Upper lobe of left lung (tissue), 6 donors: ENCODE data around the gene RABL2A. TPM values are rescaled to one million over a fixed set of nuclear protein-coding genes. Genes with fewer than 3 reads are reported as not detected.

Source experiments
- ATAC-seq, 2 donors: fragments of 200-7000 bp; cut with Tn5 transposase; one replicate each; pipeline ENCODE4 v1.9.1; 2022; ENCODE audit warnings: mild to moderate bottlenecking in 2 of 2, moderate library complexity in 2 of 2; ENCODE audit not compliant: low FRiP score in 2 of 2
- DNase-seq, 2 donors: peaks; one replicate each; pipeline ENCODE4 v3.0.0-alpha.2; 2019 to 2020
- H3K27ac ChIP-seq, 4 donors: fragments of 200-600 bp; sonication (generic); one replicate each; pipeline ENCODE4 v1.5.1; 2016 to 2019
- H3K27me3 ChIP-seq, 4 donors: fragments of 200-600 bp; sonication (generic); one replicate each; pipeline ENCODE4 v1.5.1; 2017 to 2019
- H3K36me3 ChIP-seq, 4 donors: fragments of 200-600 bp; sonication (generic); one replicate each; pipeline ENCODE4 v1.5.1; 2016 to 2019
- H3K4me1 ChIP-seq, 4 donors: fragments of 200-600 bp; sonication (generic); one replicate each; pipeline ENCODE4 v1.5.1; 2018 to 2019
- H3K4me3 ChIP-seq, 4 donors: fragments of 200-600 bp; sonication (generic); one replicate each; pipeline ENCODE4 v1.5.1; 2017 to 2019; ENCODE audit warnings: mild to moderate bottlenecking in 2 of 4, moderate library complexity in 1 of 4
- H3K9me3 ChIP-seq, 4 donors: fragments of 200-600 bp; sonication (generic); one replicate each; pipeline ENCODE4 v1.5.1; 2018 to 2019
- CTCF ChIP-seq, 6 experiments: fragments of 450-650 bp in 4 of 6; fragments of 200-600 bp in 2 of 6; sonication (generic) in 2 of 6; IDR thresholded peaks; one replicate each; pipeline ENCODE4 v1.5.1; 2016 to 2019; ENCODE audit warnings: antibody characterized with exemption in 6 of 6
- EP300 ChIP-seq, 4 donors: sonication (generic); formaldehyde crosslinking; IDR thresholded peaks; one replicate each; pipeline ENCODE4 v1.5.1; 2017; ENCODE audit warnings: antibody characterized with exemption in 4 of 4, control low read depth in 2 of 4
- POLR2A ChIP-seq, 4 donors: fragments of 450-650 bp; IDR thresholded peaks; one replicate each; pipeline ENCODE4 v1.5.1; 2016 to 2017; ENCODE audit warnings: antibody characterized with exemption in 4 of 4, mild to moderate bottlenecking in 2 of 4
- POLR2AphosphoS5 ChIP-seq, 2 donors: sonication (generic); formaldehyde crosslinking; IDR thresholded peaks; one replicate each; pipeline ENCODE4 v1.5.1; 2017; ENCODE audit warnings: antibody characterized with exemption in 2 of 2
- WGBS, 2 donors: methylation state at CpG; one replicate each; pipeline ENCODE4 v1.1.5; 2017 to 2018; 5-methylcytosine and 5-hydroxymethylcytosine counted together
- total RNA-seq, 6 donors: library from RNA; depleted of rRNA in 4 of 6; stranded (reverse); fragments of >200 nt in 4 of 6; gene quantifications; one replicate each; pipeline versions ENCODE4 v1.1.0 to v1.2.1, GENCODE V29; 2016 to 2021
- donor health status: DM: no; HTN: no; CAD: no; lungs with moderate emphysema.
- donor health status: DM: no; HTN: yes; CAD: no; lungs with severe emphysema.

The RABL2A gene
- total RNA-seq, 6 donors from 2014 or later, result 16.3 to 61.8 (median 23.0) TPM

DNA sequence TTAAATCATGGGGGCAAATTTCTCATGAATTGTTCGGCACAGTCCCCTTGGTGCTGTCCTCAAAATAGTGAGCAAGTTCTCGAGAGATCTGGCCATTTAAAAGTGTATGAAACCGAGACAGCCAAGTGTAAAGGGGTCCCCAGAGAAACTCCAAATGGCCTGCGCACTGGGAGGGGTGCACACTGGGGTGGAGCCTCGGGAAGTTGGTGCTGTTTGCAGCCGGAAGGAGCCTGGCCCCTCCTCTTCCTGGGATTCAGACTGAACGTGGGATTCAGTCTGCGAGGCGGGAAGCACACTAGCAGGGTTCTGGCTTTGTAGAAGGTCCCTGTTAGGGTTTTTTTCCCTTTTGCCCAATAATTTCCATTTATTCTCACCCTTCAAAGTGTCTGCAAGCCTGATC is 48.8 kb downstream of the RABL2A start:
- Histone ChIP-seq H3K4me1 (peaks cover 0 to 8% (median 0%) of the 10 kb centered on the region in 4 donors), H3K9me3 (no peaks in the 10 kb centered on the region), H3K4me3 (no peak overlapping the region), H3K36me3 (no peaks in the 10 kb centered on the region), H3K27ac (peak overlapping the region in 1 of 4 donors; percentile 3), H3K27me3 (no peaks in the 10 kb centered on the region)
- TF ChIP-seq POLR2AphosphoS5 (IDR thresholded peaks at IDR 0.05) (no peak), EP300 (IDR thresholded peaks at IDR 0.05) (no peak), POLR2A (IDR thresholded peaks at IDR 0.05) (no peak)
- no peak for DNase-seq
- 58 to 60% methylated on average over 9 of the region's 9 CpGs for WGBS, 2 donors
- ATAC-seq, result no peak

GRCh38 chr2:113676623-113677266 is 49.7 kb downstream of the RABL2A start:
- WGBS, 2 donors, result 88 to 92% methylated on average over 4 of the region's 4 CpGs
- DNase-seq (no peak), ATAC-seq (no peak)
- no peaks in the 10 kb centered on the region for H3K27me3 ChIP-seq
- peaks cover 0 to 8% (median 0%) of the 10 kb centered on the region in 4 donors for H3K4me1 ChIP-seq
- no peaks in the 10 kb centered on the region for H3K36me3 ChIP-seq
- H3K4me3 ChIP-seq, result no peak overlapping the region
- no peak for TF ChIP-seq POLR2AphosphoS5 (IDR thresholded peaks at IDR 0.05)
- no peak for TF ChIP-seq CTCF (IDR thresholded peaks at IDR 0.05)
- TF ChIP-seq EP300 (IDR thresholded peaks at IDR 0.05), result no peak
- no peak for TF ChIP-seq POLR2A (IDR thresholded peaks at IDR 0.05)
- peak overlapping the region in 1 of 4 donors; percentile 3 for H3K27ac ChIP-seq
- no peaks in the 10 kb centered on the region for H3K9me3 ChIP-seq

- no peak for ATAC-seq
- Histone ChIP-seq H3K27ac (no peak overlapping the region), H3K4me1 (peaks cover 0 to 8% (median 0%) of the 10 kb centered on the region in 4 donors), H3K9me3 (no peaks in the 10 kb centered on the region), H3K4me3 (no peak overlapping the region), H3K36me3 (no peaks in the 10 kb centered on the region), H3K27me3 (no peaks in the 10 kb centered on the region)
- DNase-seq, result no peak
- TF ChIP-seq POLR2AphosphoS5 (IDR thresholded peaks at IDR 0.05) (no peak), EP300 (IDR thresholded peaks at IDR 0.05) (no peak), CTCF (IDR thresholded peaks at IDR 0.05) (no peak)
- 93 to 100% methylated on average over 2 of the region's 2 CpGs for WGBS, 2 donors
These were observed 50.3 kb downstream of the RABL2A start for GRCh38 chr2:113677330-113677729.

- H3K9me3 ChIP-seq, result no peaks in the 10 kb centered on the region
- no peak for ATAC-seq
- WGBS, 2 donors, result 87 to 89% methylated on average over 8 of the region's 8 CpGs
- no peaks in the 10 kb centered on the region for H3K36me3 ChIP-seq
- no peaks in the 10 kb centered on the region for H3K27me3 ChIP-seq
- no peak overlapping the region for H3K4me3 ChIP-seq
- H3K27ac ChIP-seq, result no peak overlapping the region
- H3K4me1 ChIP-seq, result peaks cover 0 to 8% (median 0%) of the 10 kb centered on the region in 4 donors
- DNase-seq, result no peak
- TF ChIP-seq POLR2AphosphoS5 (IDR thresholded peaks at IDR 0.05), result no peak
- no peak for TF ChIP-seq CTCF (IDR thresholded peaks at IDR 0.05)
These were observed 52.4 kb downstream of the RABL2A start for GRCh38 chr2:113679457-113679856.

DNA sequence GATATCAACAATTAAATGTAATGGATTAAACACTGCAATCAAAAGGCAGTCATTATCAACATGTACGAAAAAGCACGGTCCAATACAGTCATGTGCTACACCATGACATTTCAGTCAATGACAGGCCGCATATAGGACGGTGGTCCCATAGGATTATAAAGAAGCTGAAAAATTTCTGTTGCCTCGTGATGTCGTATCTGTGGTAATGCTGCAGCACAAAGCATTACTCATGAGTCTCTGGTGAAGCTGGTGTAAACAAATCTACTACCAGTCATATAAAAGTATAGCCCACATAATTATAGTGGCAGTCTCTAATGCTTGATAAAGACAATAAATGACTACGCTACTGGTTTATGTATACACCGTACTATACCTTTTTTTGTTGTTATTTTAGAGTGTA is 58.4 kb downstream of the RABL2A start:
- TF ChIP-seq POLR2AphosphoS5 (IDR thresholded peaks at IDR 0.05) (no peak), CTCF (IDR thresholded peaks at IDR 0.05) (no peak), POLR2A (IDR thresholded peaks at IDR 0.05) (no peak), EP300 (IDR thresholded peaks at IDR 0.05) (no peak)
- ATAC-seq (no peak), DNase-seq (no peak)
- Histone ChIP-seq H3K4me1 (no peaks in the 10 kb centered on the region), H3K9me3 (no peaks in the 10 kb centered on the region), H3K27ac (no peak overlapping the region), H3K4me3 (no peak overlapping the region), H3K27me3 (no peaks in the 10 kb centered on the region), H3K36me3 (no peaks in the 10 kb centered on the region)
- 90% methylated on average over 8 of the region's 8 CpGs for WGBS, 2 donors
